DND-41 (cell line): ENCODE data around the gene KIFC3.
"Not testable (repeated sequence)": the region's sequence is repeated elsewhere in the genome, so short reads cannot be mapped to it uniquely, and the experiment has no call there.

Experiments
- ATAC-seq: fragments of 200-7000 bp; cut with Tn5 transposase; 3 replicates; pipeline ENCODE4 v1.9.1; 2021; ENCODE audit warnings: low read depth; ENCODE audit not compliant: insufficient read depth
- DNase-seq: peaks from one replicate; pipeline ENCODE4 v3.0.0-alpha.2; 2020
- H2AFZ ChIP-seq: 2 replicates; pipeline ENCODE4 v1.6.0; 2012; ENCODE audit warnings: low read depth, low read length
- H3K27ac ChIP-seq: 2 replicates; pipeline ENCODE4 v1.5.1; 2012; ENCODE audit warnings: low read length, inconsistent platforms
- H3K27me3 ChIP-seq: fragments of 200-600 bp; sonication (generic); 2 replicates; pipeline ENCODE4 v1.6.0; 2012; ENCODE audit warnings: low read length, mild to moderate bottlenecking, inconsistent platforms; ENCODE audit not compliant: insufficient read depth, poor library complexity
- H3K36me3 ChIP-seq: 2 replicates; pipeline ENCODE4 v1.5.1; 2012; ENCODE audit warnings: low read length, inconsistent platforms; ENCODE audit not compliant: insufficient read depth
- H3K4me1 ChIP-seq: 2 replicates; pipeline ENCODE4 v1.5.1; 2012; ENCODE audit warnings: mild to moderate bottlenecking, low read length; ENCODE audit not compliant: insufficient read depth
- H3K4me2 ChIP-seq: 2 replicates; pipeline ENCODE4 v1.6.0; 2012; ENCODE audit warnings: mild to moderate bottlenecking, moderate library complexity, low read length, inconsistent platforms; ENCODE audit not compliant: insufficient read depth
- H3K4me3 ChIP-seq, 2 experiments: fragments of 200-600 bp in 1 of 2; shearing (Covaris generic) in 1 of 2; 2 replicates each; pipeline ENCODE4 v1.5.1; 2012 to 2016; ENCODE audit warnings: inconsistent platforms in 2 of 2, low read length in 2 of 2, mild to moderate bottlenecking in 2 of 2, low read depth in 1 of 2, moderate library complexity in 1 of 2
- H3K79me2 ChIP-seq: 2 replicates; pipeline ENCODE4 v1.6.0; 2012; ENCODE audit warnings: low read length, inconsistent platforms; ENCODE audit not compliant: insufficient read depth
- H3K9ac ChIP-seq: 2 replicates; pipeline ENCODE4 v1.6.0; 2012; ENCODE audit warnings: low read depth, mild to moderate bottlenecking, inconsistent platforms, low read length, moderate library complexity
- H3K9me3 ChIP-seq: 2 replicates; pipeline ENCODE4 v1.5.1; 2012; ENCODE audit warnings: low read length, moderate library complexity, mild to moderate bottlenecking, inconsistent platforms; ENCODE audit not compliant: insufficient read depth, severe bottlenecking
- H4K20me1 ChIP-seq: 2 replicates; pipeline ENCODE4 v1.6.0; 2012; ENCODE audit warnings: low read length; ENCODE audit not compliant: insufficient read depth
- EZH2 ChIP-seq: IDR thresholded peaks from 3 replicates; pipeline ENCODE4 v1.6.1; 2012; ENCODE audit warnings: borderline replicate concordance, low read depth, mild to moderate bottlenecking, moderate library complexity, low read length, inconsistent platforms; ENCODE audit not compliant: severe bottlenecking
- TF ChIP-seq, protein P1 (sequence below): IDR thresholded peaks from 2 replicates; pipeline ENCODE4 v1.5.1; 2012; ENCODE audit warnings: borderline replicate concordance, low read length, moderate library complexity, mild to moderate bottlenecking; ENCODE audit not compliant: poor library complexity, severe bottlenecking; ENCODE audit errors: extremely low read depth

Gene KIFC3

DNA sequence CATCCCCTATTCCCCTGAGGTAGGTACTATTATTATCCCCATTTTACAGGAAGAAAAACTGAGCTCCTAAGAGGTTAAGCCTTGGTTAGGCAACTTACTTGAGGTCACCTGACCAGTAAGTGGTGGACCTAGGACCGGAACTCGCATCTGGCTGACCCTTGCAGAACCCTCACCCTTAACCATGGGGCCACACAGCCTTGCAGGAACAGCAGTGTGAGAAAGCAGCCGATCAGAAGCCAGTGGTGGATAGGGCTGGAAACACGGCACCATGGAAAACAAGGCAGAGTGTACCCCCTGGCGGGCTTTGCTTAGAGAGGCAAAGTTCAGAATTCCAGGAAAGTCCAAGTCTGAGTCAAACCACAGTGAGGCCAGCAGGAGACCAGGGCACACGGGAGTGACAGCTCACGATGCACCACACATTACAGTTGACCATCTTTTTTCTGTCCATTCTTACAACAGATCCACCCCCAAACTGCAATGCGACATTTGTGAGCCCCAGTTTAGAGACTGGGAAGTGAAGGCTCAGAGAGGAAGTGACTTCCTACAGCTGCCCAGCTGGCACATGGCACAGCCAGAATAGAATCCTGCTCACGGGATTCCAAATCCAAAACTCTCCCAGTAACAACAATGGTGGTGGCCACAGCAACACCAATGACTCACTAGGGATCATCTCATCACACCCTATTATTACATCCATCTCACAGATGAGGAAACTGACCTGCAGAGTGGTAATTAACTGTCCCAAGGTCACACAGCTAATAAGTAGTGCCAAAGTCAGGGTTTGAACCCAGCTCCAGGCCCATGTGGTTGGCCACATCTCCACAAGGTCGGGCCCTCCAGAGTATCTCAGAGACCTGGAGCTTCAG is 20.3 kb downstream of the KIFC3 start:
- ATAC-seq: no peak
- Histone ChIP-seq H3K79me2 (no peaks in the 10 kb centered on the region), H3K4me1 (no peaks in the 10 kb centered on the region), H3K4me3 (no peak overlapping the region), H3K9me3 (no peaks in the 10 kb centered on the region), H2AFZ (no peak overlapping the region), H4K20me1 (no peaks in the 10 kb centered on the region; the same call in 1 of the 2 replicates), H3K36me3 (no peaks in the 10 kb centered on the region), H3K4me2 (no peak overlapping the region), H3K27me3 (no peaks in the 10 kb centered on the region), H3K9ac (no peak overlapping the region), H3K27ac (no peak overlapping the region)
- DNase-seq: no peak
- no peak for TF ChIP-seq EZH2
- TF ChIP-seq, protein P1, sequence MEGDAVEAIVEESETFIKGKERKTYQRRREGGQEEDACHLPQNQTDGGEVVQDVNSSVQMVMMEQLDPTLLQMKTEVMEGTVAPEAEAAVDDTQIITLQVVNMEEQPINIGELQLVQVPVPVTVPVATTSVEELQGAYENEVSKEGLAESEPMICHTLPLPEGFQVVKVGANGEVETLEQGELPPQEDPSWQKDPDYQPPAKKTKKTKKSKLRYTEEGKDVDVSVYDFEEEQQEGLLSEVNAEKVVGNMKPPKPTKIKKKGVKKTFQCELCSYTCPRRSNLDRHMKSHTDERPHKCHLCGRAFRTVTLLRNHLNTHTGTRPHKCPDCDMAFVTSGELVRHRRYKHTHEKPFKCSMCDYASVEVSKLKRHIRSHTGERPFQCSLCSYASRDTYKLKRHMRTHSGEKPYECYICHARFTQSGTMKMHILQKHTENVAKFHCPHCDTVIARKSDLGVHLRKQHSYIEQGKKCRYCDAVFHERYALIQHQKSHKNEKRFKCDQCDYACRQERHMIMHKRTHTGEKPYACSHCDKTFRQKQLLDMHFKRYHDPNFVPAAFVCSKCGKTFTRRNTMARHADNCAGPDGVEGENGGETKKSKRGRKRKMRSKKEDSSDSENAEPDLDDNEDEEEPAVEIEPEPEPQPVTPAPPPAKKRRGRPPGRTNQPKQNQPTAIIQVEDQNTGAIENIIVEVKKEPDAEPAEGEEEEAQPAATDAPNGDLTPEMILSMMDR: no peak

- no peaks in the 10 kb centered on the region for H3K9me3 ChIP-seq
- H3K27ac ChIP-seq: no peak overlapping the region
- no peak overlapping the region for H3K9ac ChIP-seq
- no peaks in the 10 kb centered on the region; the same call in 1 of the 2 replicates for H4K20me1 ChIP-seq
- H3K4me3 ChIP-seq: no peak overlapping the region
- ATAC-seq: no peak
- H3K79me2 ChIP-seq: no peaks in the 10 kb centered on the region
- no peaks in the 10 kb centered on the region for H3K36me3 ChIP-seq
- no peaks in the 10 kb centered on the region for H3K4me1 ChIP-seq
- no peak for DNase-seq
- H3K4me2 ChIP-seq: no peak overlapping the region
- H2AFZ ChIP-seq: no peak overlapping the region
- H3K27me3 ChIP-seq: no peaks in the 10 kb centered on the region
- TF ChIP-seq, protein P1: no peak
- TF ChIP-seq EZH2: no peak
Measured at GRCh38 chr16:57781349-57781740, 20.9 kb downstream of the KIFC3 start.

GRCh38 chr16:57779836-57780235 is 22.5 kb downstream of the KIFC3 start:
- not testable (repeated sequence) for H3K27ac ChIP-seq, H3K4me1 ChIP-seq, H3K4me2 ChIP-seq, H4K20me1 ChIP-seq, DNase-seq, H3K4me3 ChIP-seq, H3K9me3 ChIP-seq, ATAC-seq, H3K27me3 ChIP-seq, H2AFZ ChIP-seq, H3K79me2 ChIP-seq, H3K9ac ChIP-seq, H3K36me3 ChIP-seq

GRCh38 chr16:57778658-57779057 is 23.6 kb downstream of the KIFC3 start:
- TF ChIP-seq, protein P1: no peak
- ATAC-seq (no peak), DNase-seq (no peak)
- no peaks in the 10 kb centered on the region for H3K4me1 ChIP-seq
- no peaks in the 10 kb centered on the region for H3K9me3 ChIP-seq
- H4K20me1 ChIP-seq: no peaks in the 10 kb centered on the region
- no peak overlapping the region for H3K27ac ChIP-seq
- no peak overlapping the region for H3K4me3 ChIP-seq
- no peak overlapping the region for H3K9ac ChIP-seq
- no peaks in the 10 kb centered on the region for H3K27me3 ChIP-seq
- H2AFZ ChIP-seq: no peak overlapping the region
- no peaks in the 10 kb centered on the region for H3K79me2 ChIP-seq
- no peak overlapping the region for H3K4me2 ChIP-seq
- no peaks in the 10 kb centered on the region for H3K36me3 ChIP-seq
